Gastroesophageal sphincter (tissue), 4 donors: ENCODE results near the gene KAZN. TPM values are rescaled to one million over a fixed set of nuclear protein-coding genes. Genes with fewer than 3 reads are reported as not detected.

Source experiments
- ATAC-seq: fragments of 150-250 bp; one replicate; pipeline ENCODE4 v1.9.1; 2016; ENCODE audit warnings: mild to moderate bottlenecking, moderate library complexity
- H3K27ac ChIP-seq, 4 donors: fragments of 200-600 bp; sonication (generic) in 3 of 4; 1 replicate in 3 of 4; 2 replicates in 1 of 4; pipeline ENCODE4 v1.5.1; 2016 to 2019
- H3K27me3 ChIP-seq: fragments of 200-600 bp; sonication (generic); one replicate; pipeline ENCODE4 v1.5.1; 2019
- H3K36me3 ChIP-seq, 2 donors: fragments of 200-600 bp; sonication (generic); one replicate each; pipeline ENCODE4 v1.5.1; 2019; ENCODE audit warnings: control low read depth in 1 of 2
- H3K4me1 ChIP-seq, 3 donors: fragments of 200-600 bp; sonication (generic); 1 replicate in 2 of 3; 2 replicates in 1 of 3; pipeline ENCODE4 v1.5.1; 2016 to 2019; ENCODE audit warnings: control low read depth in 2 of 3
- H3K4me3 ChIP-seq, 2 donors: fragments of 200-600 bp; sonication (generic); one replicate each; pipeline ENCODE4 v1.5.1; 2019; ENCODE audit warnings: mild to moderate bottlenecking in 1 of 2, moderate library complexity in 1 of 2
- H3K9me3 ChIP-seq, 3 donors: fragments of 200-600 bp; sonication (generic); one replicate each; pipeline ENCODE4 v1.5.1; 2017 to 2019; ENCODE audit warnings: control low read depth in 2 of 3
- CTCF ChIP-seq, 4 experiments: fragments of 200-600 bp in 2 of 4; fragments of 450-650 bp in 2 of 4; sonication (generic) in 1 of 4; IDR thresholded peaks; one replicate each; pipeline ENCODE4 v1.5.1; 2017 to 2019; ENCODE audit warnings: antibody characterized with exemption in 4 of 4, mild to moderate bottlenecking in 2 of 4, moderate library complexity in 2 of 4
- EP300 ChIP-seq: sonication (generic); formaldehyde crosslinking; IDR thresholded peaks from one replicate; pipeline ENCODE4 v1.6.1; 2017; ENCODE audit warnings: antibody characterized with exemption, mild to moderate bottlenecking
- POLR2A ChIP-seq, 2 donors: fragments of 450-650 bp; IDR thresholded peaks; one replicate each; pipeline ENCODE4 v1.6.1; 2017; ENCODE audit warnings: antibody characterized with exemption in 2 of 2, mild to moderate bottlenecking in 2 of 2, moderate library complexity in 1 of 2
- POLR2AphosphoS5 ChIP-seq: sonication (generic); formaldehyde crosslinking; IDR thresholded peaks from one replicate; pipeline ENCODE4 v1.6.1; 2017; ENCODE audit warnings: antibody characterized with exemption
- WGBS, 2 donors: methylation state at CpG; one replicate each; pipeline ENCODE4 v1.1.5; 2018; ENCODE audit warnings: low coverage in 1 of 2; 5-methylcytosine and 5-hydroxymethylcytosine counted together
- total RNA-seq, 4 donors: library from RNA; depleted of rRNA; stranded (reverse); fragments of >200 nt; gene quantifications; one replicate each; pipeline ENCODE4 v1.1.0, GENCODE V29; 2016

KAZN gene
- total RNA-seq, 4 donors from 2014 or later: 6.5 to 16.6 (median 11.5) TPM

- WGBS, 2 donors: 84 to 93% methylated on average over 8 to 9 of the region's 9 CpGs
Observed at GRCh38 chr1:14786109-14786675, 187.7 kb downstream of the KAZN start.

GRCh38 chr1:14786681-14787080 lies 188.2 kb downstream of the KAZN start:
- no peak for ATAC-seq
- Histone ChIP-seq H3K36me3 (no peaks in the 10 kb centered on the region), H3K27ac (no peak overlapping the region), H3K4me3 (no peak overlapping the region), H3K4me1 (no peaks in the 10 kb centered on the region), H3K27me3 (no peaks in the 10 kb centered on the region), H3K9me3 (no peaks in the 10 kb centered on the region)
- 62 to 78% methylated on average over 1 of the region's 1 CpG for WGBS, 2 donors
- TF ChIP-seq POLR2AphosphoS5 (no peak), EP300 (no peak)

More at GRCh38 chr1:14786109-14786675, 187.7 kb downstream of the KAZN start:
- no peak overlapping the region for H3K27ac ChIP-seq
- no peaks in the 10 kb centered on the region for H3K9me3 ChIP-seq
- no peak overlapping the region for H3K4me3 ChIP-seq
- TF ChIP-seq EP300 (no peak), CTCF (IDR thresholded peaks at IDR 0.05) (no peak), POLR2AphosphoS5 (no peak), POLR2A (IDR thresholded peaks at IDR 0.05) (no peak)
- no peaks in the 10 kb centered on the region for H3K27me3 ChIP-seq
- no peaks in the 10 kb centered on the region for H3K36me3 ChIP-seq
- H3K4me1 ChIP-seq: no peaks in the 10 kb centered on the region
- ATAC-seq: no peak

- Histone ChIP-seq H3K36me3 (no peaks in the 10 kb centered on the region), H3K27ac (no peak overlapping the region), H3K9me3 (no peaks in the 10 kb centered on the region), H3K27me3 (no peaks in the 10 kb centered on the region), H3K4me3 (no peak overlapping the region), H3K4me1 (no peaks in the 10 kb centered on the region)
- no peak for ATAC-seq
- TF ChIP-seq CTCF (IDR thresholded peaks at IDR 0.05) (no peak), POLR2AphosphoS5 (no peak), POLR2A (IDR thresholded peaks at IDR 0.05) (no peak), EP300 (no peak)
- WGBS, 2 donors: 88 to 100% methylated on average over 3 to 4 of the region's 10 CpGs
Observed at GRCh38 chr1:14787604-14788003, 189.1 kb downstream of the KAZN start.

GRCh38 chr1:14788080-14788479 lies 189.6 kb downstream of the KAZN start:
- ATAC-seq: no peak
- 57 to 92% methylated on average over 5 of the region's 7 CpGs for WGBS, 2 donors

GRCh38 chr1:14790982-14791381 lies 192.5 kb downstream of the KAZN start:
- no peaks in the 10 kb centered on the region for H3K4me1 ChIP-seq
- TF ChIP-seq CTCF (IDR thresholded peaks at IDR 0.05): no peak
- TF ChIP-seq POLR2A (IDR thresholded peaks at IDR 0.05): no peak
- TF ChIP-seq EP300: no peak
- TF ChIP-seq POLR2AphosphoS5: no peak
- no peak overlapping the region for H3K4me3 ChIP-seq
- WGBS, 2 donors: 83 to 88% methylated on average over 3 to 4 of the region's 7 CpGs
- no peak for ATAC-seq
- H3K27me3 ChIP-seq: no peaks in the 10 kb centered on the region
- no peaks in the 10 kb centered on the region for H3K36me3 ChIP-seq
- no peaks in the 10 kb centered on the region for H3K9me3 ChIP-seq
- H3K27ac ChIP-seq: no peak overlapping the region

More at GRCh38 chr1:14788080-14788479, 189.6 kb downstream of the KAZN start:
- Histone ChIP-seq H3K27me3 (no peaks in the 10 kb centered on the region), H3K27ac (no peak overlapping the region), H3K4me3 (no peak overlapping the region), H3K9me3 (no peaks in the 10 kb centered on the region), H3K36me3 (no peaks in the 10 kb centered on the region), H3K4me1 (no peaks in the 10 kb centered on the region)
- TF ChIP-seq EP300: no peak
- no peak for TF ChIP-seq POLR2A (IDR thresholded peaks at IDR 0.05)
- no peak for TF ChIP-seq POLR2AphosphoS5
- TF ChIP-seq CTCF (IDR thresholded peaks at IDR 0.05): no peak
